ENCODE data around the gene PRR5L. TPM values are rescaled to one million over a fixed set of nuclear protein-coding genes. Genes with fewer than 3 reads are reported as not detected.

Gene PRR5L
- total and polyA plus RNA-seq, 2 donors (not counting 1 experiment from before 2014, with no cell fraction given) = 4.0 to 5.9 TPM

- peaks cover 20% of the 10 kb centered on the region for H3K4me1 Mint-ChIP-seq
- H3K4me1 ChIP-seq (ENCODE audit: control insufficient read depth in 2 of 2, insufficient read depth in 2 of 2, low read length in 2 of 2) = peaks cover 12 to 13% of the 10 kb centered on the region in 2 donors
- ATAC-seq (ENCODE audit: low read depth) (no peak), DNase-seq (no peak)
- WGBS (ENCODE audit: insufficient coverage) = 72% methylated on average over 3 of the region's 10 CpGs
- H3K79me2 ChIP-seq (ENCODE audit: control insufficient read depth, insufficient read depth, low read length) = no peaks in the 10 kb centered on the region
- no peak overlapping the region for H3K4me2 ChIP-seq (replicated peaks; ENCODE audit: low read depth, low read length, poor library complexity, severe bottlenecking)
- intact Hi-C loops (cut with micrococcal nuclease) = no loop called here
- peaks cover 0 to 2% (median 0%) of the 10 kb centered on the region in 4 experiments for H3K27me3 ChIP-seq (replicated peaks in 1 of 4; ENCODE audit: control extremely low read depth in 1 of 4, control insufficient read depth in 3 of 4, insufficient read depth in 4 of 4, low read length in 3 of 4)
- no peak overlapping the region for H3K4me3 Mint-ChIP-seq
- CTCF ChIA-PET = interaction anchor here (0.7 to 1.5 kb wide), 2 partner anchors 13 to 766 kb away, joined by 3 to 5 read pairs; no protein-coding TSS in a partner anchor
- no peaks in the 10 kb centered on the region for H4K20me1 ChIP-seq (ENCODE audit: control insufficient read depth, insufficient read depth, low read length, poor library complexity, severe bottlenecking)
- no peaks in the 10 kb centered on the region for H3K9me3 Mint-ChIP-seq (ENCODE audit: insufficient read depth)
- POLR2A ChIA-PET = no interaction called here
- H3K27me3 Mint-ChIP-seq = peaks cover 44% of the 10 kb centered on the region
- no peak overlapping the region for H3K9ac ChIP-seq (ENCODE audit: low read length)
- no peak overlapping the region for H3K27ac Mint-ChIP-seq
- TF ChIP-seq EZH2 (IDR thresholded peaks at IDR 0.05; ENCODE audit: borderline replicate concordance, insufficient read depth, low read depth, low read length, poor library complexity, severe bottlenecking) (no peak), CTCF (IDR thresholded peaks at IDR 0.05) (no peak)
- H3K27ac ChIP-seq (ENCODE audit: low read length in 2 of 2) = no peak overlapping the region
- no peaks in the 10 kb centered on the region for H3K9me3 ChIP-seq (ENCODE audit: control extremely low read depth in 1 of 3, control insufficient read depth in 2 of 3, insufficient read depth in 1 of 3, low read length in 2 of 3)
- H3K4me3 ChIP-seq (ENCODE audit: control extremely low read depth in 1 of 5, extremely low read depth in 1 of 5, insufficient read depth in 1 of 5, low read depth in 2 of 5, low read length in 4 of 5) = no peak overlapping the region
- no peaks in the 10 kb centered on the region for H3K36me3 ChIP-seq (replicated peaks in 1 of 2; ENCODE audit: control extremely low read depth in 1 of 2, control insufficient read depth in 1 of 2, extremely low read depth in 1 of 2, insufficient read depth in 2 of 2, low read length in 1 of 2)
- no peak overlapping the region for H2AFZ ChIP-seq (ENCODE audit: insufficient read depth, low read depth, low read length, poor library complexity, severe bottlenecking)
Measured at GRCh38 chr11:36364551-36365325, 68.7 kb downstream of the PRR5L start.

- Histone ChIP-seq H4K20me1 (ENCODE audit: control insufficient read depth, insufficient read depth, low read length, poor library complexity, severe bottlenecking) (no peaks in the 10 kb centered on the region), H3K4me3 (ENCODE audit: control extremely low read depth in 1 of 5, extremely low read depth in 1 of 5, insufficient read depth in 1 of 5, low read depth in 2 of 5, low read length in 4 of 5) (no peak overlapping the region), H3K27ac (ENCODE audit: low read length in 2 of 2) (no peak overlapping the region), H3K9ac (ENCODE audit: low read length) (no peak overlapping the region), H3K4me1 (ENCODE audit: control insufficient read depth in 2 of 2, insufficient read depth in 2 of 2, low read length in 2 of 2) (peaks cover under 1 to 2% of the 10 kb centered on the region in 2 donors), H3K36me3 (replicated peaks in 1 of 2; ENCODE audit: control extremely low read depth in 1 of 2, control insufficient read depth in 1 of 2, extremely low read depth in 1 of 2, insufficient read depth in 2 of 2, low read length in 1 of 2) (no peaks in the 10 kb centered on the region), H3K79me2 (ENCODE audit: control insufficient read depth, insufficient read depth, low read length) (no peaks in the 10 kb centered on the region), H2AFZ (ENCODE audit: insufficient read depth, low read depth, low read length, poor library complexity, severe bottlenecking) (no peak overlapping the region), H3K4me2 (replicated peaks; ENCODE audit: low read depth, low read length, poor library complexity, severe bottlenecking) (no peak overlapping the region), H3K9me3 (ENCODE audit: control extremely low read depth in 1 of 3, control insufficient read depth in 2 of 3, insufficient read depth in 1 of 3, low read length in 2 of 3) (no peaks in the 10 kb centered on the region), H3K27me3 (replicated peaks in 1 of 4; ENCODE audit: control extremely low read depth in 1 of 4, control insufficient read depth in 3 of 4, insufficient read depth in 4 of 4, low read length in 3 of 4) (peaks cover 0 to 4% (median 1%) of the 10 kb centered on the region in 4 experiments)
- no peak overlapping the region for H3K4me3 Mint-ChIP-seq
- CTCF ChIA-PET = no interaction called here
- peaks cover 40% of the 10 kb centered on the region for H3K27me3 Mint-ChIP-seq
- intact Hi-C loops (cut with micrococcal nuclease) = no loop called here
- H3K4me1 Mint-ChIP-seq = peaks cover 8% of the 10 kb centered on the region
- no peak overlapping the region for H3K27ac Mint-ChIP-seq
- no peak for DNase-seq
- POLR2A ChIA-PET = no interaction called here
- no peak for ATAC-seq (ENCODE audit: low read depth)
- TF ChIP-seq CTCF (IDR thresholded peaks at IDR 0.05) (no peak), EZH2 (IDR thresholded peaks at IDR 0.05; ENCODE audit: borderline replicate concordance, insufficient read depth, low read depth, low read length, poor library complexity, severe bottlenecking) (no peak)
- H3K9me3 Mint-ChIP-seq (ENCODE audit: insufficient read depth) = no peaks in the 10 kb centered on the region
Measured at GRCh38 chr11:36365907-36366306, 69.8 kb downstream of the PRR5L start.
